Choroid plexus epithelial cell (primary cell): ENCODE results near the gene ERLIN1.

Experiments
- DNase-seq: peaks from one replicate; pipeline ENCODE4 v3.0.0-alpha.2; 2010; ENCODE audit warnings: low read depth
- H3K4me3 ChIP-seq: 2 replicates; pipeline ENCODE4 v1.5.1; 2011; ENCODE audit warnings: low read depth, mild to moderate bottlenecking, control low read depth, low read length, moderate library complexity
- TF ChIP-seq, protein P1 (sequence below): conservative IDR thresholded peaks from 2 replicates; pipeline ENCODE4 v1.5.1; 2011; ENCODE audit warnings: low read depth, mild to moderate bottlenecking, control low read depth, inconsistent platforms, low read length, moderate library complexity

Gene ERLIN1

DNA sequence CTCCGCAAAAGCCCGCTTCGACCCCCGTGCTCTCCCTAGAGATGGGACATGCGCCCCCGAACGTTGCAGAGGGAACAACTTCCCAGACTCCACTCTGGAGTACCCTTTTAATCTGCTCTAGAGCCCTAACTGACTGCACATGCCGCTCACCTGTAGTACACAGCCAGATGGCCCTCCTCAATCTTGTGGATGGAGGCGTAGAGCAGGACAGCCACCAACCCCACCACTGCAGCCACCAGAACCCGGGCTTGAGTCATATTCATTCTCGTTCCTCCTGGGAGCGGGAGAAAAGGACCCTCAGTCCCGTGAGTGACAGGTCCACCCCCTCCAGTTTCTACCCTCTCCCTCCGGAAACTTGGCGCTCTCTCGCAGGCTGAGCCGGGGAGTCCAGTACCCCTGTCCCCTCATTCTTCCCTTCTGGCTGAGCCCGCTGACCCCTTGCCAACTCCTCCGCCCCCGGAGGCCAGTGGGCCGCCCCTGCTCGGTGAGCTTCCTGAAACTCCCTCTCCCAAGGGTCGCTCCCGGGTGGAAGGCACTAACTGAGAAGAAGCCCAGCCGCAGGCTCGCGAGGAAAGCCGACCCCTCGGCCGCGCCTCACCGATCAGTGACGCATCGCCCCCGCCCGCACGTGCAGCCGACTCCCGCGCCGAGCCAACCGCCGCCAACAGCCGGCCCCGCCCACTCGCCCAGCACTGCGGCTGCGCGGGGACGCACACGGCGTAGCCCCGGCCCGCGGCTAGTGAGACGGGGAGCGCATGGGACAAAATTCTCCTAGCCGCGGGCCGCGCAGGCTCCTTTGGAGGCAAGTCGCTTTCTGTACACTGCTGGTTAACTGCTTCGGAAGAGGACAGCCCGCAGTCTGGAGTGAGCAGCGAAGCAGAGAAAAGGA, at the start of gene ERLIN1:
TSS of gene ERLIN1 (minus strand) at position 666 of the 889 bp plus-strand sequence. CDS start at position 263, 403 bp downstream.
- TF ChIP-seq, protein P1, sequence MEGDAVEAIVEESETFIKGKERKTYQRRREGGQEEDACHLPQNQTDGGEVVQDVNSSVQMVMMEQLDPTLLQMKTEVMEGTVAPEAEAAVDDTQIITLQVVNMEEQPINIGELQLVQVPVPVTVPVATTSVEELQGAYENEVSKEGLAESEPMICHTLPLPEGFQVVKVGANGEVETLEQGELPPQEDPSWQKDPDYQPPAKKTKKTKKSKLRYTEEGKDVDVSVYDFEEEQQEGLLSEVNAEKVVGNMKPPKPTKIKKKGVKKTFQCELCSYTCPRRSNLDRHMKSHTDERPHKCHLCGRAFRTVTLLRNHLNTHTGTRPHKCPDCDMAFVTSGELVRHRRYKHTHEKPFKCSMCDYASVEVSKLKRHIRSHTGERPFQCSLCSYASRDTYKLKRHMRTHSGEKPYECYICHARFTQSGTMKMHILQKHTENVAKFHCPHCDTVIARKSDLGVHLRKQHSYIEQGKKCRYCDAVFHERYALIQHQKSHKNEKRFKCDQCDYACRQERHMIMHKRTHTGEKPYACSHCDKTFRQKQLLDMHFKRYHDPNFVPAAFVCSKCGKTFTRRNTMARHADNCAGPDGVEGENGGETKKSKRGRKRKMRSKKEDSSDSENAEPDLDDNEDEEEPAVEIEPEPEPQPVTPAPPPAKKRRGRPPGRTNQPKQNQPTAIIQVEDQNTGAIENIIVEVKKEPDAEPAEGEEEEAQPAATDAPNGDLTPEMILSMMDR, result peak; percentile 18
- DNase-seq, result peak; percentile 91
- peak within 1 kb of the TSS; percentile 93 for H3K4me3 ChIP-seq

DNA sequence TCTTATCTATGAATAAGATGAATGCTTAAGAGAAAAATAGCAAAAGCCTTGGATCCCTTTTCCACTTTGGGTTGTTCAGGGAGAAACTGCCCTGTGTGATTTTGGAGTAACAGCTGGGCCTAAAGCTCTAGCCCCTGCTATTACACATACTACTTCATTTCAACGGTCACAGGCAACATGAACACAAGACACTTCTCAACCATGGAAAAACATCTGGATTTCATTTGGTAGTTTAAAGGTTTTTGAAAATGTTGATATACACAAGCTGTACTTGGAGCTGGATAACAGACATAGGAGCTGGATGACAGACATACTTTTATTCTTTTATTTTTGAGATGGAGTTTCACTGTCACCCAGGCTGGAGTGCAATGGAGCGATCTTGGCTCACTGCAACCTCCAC, 46.3 kb upstream of the ERLIN1 start:
- DNase-seq, result no peak
- TF ChIP-seq, protein P1, result no peak
- no peak overlapping the region for H3K4me3 ChIP-seq

DNA sequence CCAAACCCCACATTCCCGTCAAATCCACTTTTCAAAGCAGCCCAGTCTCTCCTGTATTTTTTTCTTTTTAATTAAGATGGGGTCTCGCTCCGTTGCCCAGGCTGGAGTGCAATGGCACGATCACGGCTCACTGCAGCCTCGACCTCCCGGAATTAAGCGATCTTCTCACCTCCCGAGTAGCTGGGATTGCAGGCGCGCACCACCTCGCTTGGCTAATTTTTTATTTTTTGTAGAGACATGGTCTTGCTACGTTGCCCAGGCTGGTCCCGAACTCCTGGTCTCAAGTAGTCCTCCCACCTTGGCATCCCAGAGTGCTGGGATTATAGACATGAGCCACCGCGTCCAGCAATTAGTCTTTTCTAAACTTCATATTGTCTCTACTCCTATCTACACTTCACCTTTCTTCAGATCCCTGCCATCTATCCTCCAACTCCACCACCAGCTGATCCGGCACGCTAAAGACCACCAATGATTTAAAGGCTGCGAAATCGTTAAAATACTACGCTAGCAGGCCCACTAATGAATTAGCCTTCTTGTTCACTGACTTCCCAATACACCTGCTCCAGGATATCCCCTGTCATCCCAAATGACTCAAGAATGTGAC, 44.1 kb upstream of the ERLIN1 start:
- TF ChIP-seq, protein P1, result no peak
- H3K4me3 ChIP-seq, result peak overlapping the region; percentile 75
- DNase-seq, result no peak

DNA sequence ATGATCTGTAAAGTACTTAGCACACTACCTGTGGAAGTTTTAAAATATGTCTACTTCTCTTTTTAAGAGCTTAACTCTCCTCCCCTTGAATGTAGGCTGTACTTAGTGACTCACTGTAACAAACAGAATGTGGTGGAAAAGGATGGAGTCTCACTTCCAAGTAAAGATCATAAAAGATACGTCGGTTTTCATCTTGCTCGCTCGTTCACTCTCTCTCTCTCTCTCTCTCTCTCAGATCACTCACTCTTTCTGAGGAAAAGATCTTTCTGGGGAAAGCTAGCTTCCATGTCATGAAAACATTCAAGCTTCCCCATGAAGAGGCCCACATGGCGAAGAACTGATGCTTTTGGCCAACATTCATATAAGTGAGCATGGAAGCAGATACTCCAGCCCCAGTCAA, 38.0 kb upstream of the ERLIN1 start:
- no peak overlapping the region for H3K4me3 ChIP-seq
- no peak for DNase-seq
- TF ChIP-seq, protein P1, result no peak

DNA sequence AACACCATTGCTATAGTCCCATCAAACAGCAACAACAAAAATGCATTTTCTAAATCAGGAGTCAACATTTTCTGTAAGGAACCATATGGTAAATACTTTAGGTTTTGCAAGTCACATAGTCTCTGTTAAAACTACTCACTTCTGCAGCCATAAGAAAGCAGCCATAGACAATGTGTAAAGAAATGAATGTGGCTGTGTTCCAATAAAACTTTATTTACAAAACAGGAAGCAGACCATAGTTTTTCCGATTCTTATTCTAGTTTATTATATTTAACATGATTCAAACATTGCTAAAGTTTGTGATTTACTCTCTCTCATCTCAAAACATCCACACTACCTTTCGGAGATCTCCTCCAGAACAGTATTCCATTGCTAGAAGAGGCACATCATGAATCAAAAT, 36.7 kb upstream of the ERLIN1 start:
- TF ChIP-seq, protein P1, result no peak
- H3K4me3 ChIP-seq, result no peak overlapping the region
- no peak for DNase-seq

DNA sequence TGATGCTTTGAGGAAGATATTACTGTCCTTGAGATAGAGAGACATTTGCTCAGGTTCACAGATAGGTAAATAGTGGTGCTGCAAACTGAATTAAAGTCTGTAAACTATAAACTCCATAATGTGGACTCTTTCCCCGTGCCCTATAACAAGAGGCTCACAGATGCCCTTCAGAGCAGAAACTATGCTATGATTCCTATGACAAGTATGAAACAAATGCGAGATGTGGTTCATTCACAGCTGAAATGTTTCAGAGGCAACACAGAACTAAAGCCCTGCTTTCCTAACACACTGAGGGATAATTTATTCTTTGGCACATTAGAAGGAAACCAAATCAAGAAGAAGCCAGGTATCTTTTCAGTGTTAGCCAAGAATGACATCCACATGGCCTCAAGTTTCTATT, 30.2 kb upstream of the ERLIN1 start:
- TF ChIP-seq, protein P1, result no peak
- no peak overlapping the region for H3K4me3 ChIP-seq
- peak; percentile 7 for DNase-seq
